Thyroid gland (tissue), 4 donors: ENCODE results near the gene SP7.

ENCODE experiments used
- CTCF ChIP-seq, 6 experiments: fragments of 200-600 bp in 3 of 6; fragments of 450-650 bp in 3 of 6; sonication (generic) in 3 of 6; IDR thresholded peaks; one replicate each; pipeline ENCODE4 v1.5.1; 2016 to 2019; ENCODE audit warnings: antibody characterized with exemption in 6 of 6, mild to moderate bottlenecking in 2 of 6, inconsistent platforms in 1 of 6, moderate library complexity in 1 of 6
- POLR2A ChIP-seq, 2 donors: fragments of 450-650 bp; IDR thresholded peaks; one replicate each; pipeline ENCODE4 v1.6.1; 2017; ENCODE audit warnings: antibody characterized with exemption in 2 of 2, mild to moderate bottlenecking in 2 of 2, moderate library complexity in 1 of 2

DNA sequence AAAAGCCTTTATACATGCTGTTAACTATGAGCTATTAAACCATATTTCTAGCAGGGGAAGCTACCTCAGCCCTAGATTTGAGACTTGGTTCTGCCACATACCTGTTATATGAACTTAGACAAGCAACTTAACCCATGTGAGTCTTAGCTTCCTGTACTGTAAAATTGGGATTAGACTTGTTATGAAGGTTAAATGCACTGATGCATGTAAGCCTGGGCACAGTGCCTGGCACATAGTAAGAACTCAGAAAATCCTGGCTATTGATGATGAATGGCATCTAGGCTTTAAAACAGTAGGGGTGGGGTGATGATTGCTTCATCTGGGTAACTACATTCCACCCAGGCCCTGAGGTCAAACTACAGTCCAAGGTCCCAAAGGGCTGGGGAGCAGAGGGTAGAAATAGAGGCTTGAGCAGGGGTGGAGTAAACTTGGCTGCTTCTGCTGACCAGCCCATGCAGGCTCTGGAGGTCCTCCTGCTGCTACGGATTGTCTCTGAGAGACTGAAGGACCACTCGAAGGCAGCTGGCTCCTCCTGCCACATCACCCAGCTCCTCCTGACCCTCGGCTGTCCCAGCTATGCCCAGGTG is 56.8 kb downstream of the SP7 start:
- TF ChIP-seq CTCF (IDR thresholded peaks at IDR 0.05) (no peak), POLR2A (IDR thresholded peaks at IDR 0.05) (no peak)
